HEK293 (cell line): Measurements from ENCODE around the gene IFIT2.

ENCODE experiments used
- CTCF ChIA-PET: fragments of 350-600 bp; formaldehyde crosslinking; extraction: SDS; loops from one replicate; lab custom pipeline; 2021; ENCODE audit warnings: antibody characterized with exemption; lab: Yijun Ruan, JAX
- POLR2A ChIA-PET: fragments of 300-600 bp; formaldehyde crosslinking; extraction: SDS; loops from one replicate; lab custom pipeline; 2020; ENCODE audit warnings: antibody characterized with exemption, inconsistent platforms; lab: Yijun Ruan, JAX
- H3K27ac ChIP-seq: fragments of 200-500 bp; sonication (Bioruptor generic); 2 replicates; pipeline ENCODE4 v1.5.1; 2014; ENCODE audit warnings: low read depth, low read length, control low read depth, inconsistent platforms; ENCODE audit errors: extremely low read depth
- H3K36me3 ChIP-seq, 2 experiments: fragments of 200-500 bp in 1 of 2; sonication (Bioruptor generic) in 1 of 2; 1 replicate in 1 of 2; 2 replicates in 1 of 2; pipeline ENCODE4 v1.5.1; 2014 to 2017; ENCODE audit warnings: inconsistent platforms in 2 of 2, low read length in 2 of 2; ENCODE audit not compliant: control insufficient read depth in 2 of 2, insufficient read depth in 1 of 2
- H3K4me1 ChIP-seq: fragments of 200-500 bp; sonication (Bioruptor generic); 2 replicates; pipeline ENCODE4 v1.5.1; 2014; ENCODE audit warnings: mild to moderate bottlenecking, low read length, inconsistent platforms; ENCODE audit not compliant: control insufficient read depth, insufficient read depth
- H3K4me3 ChIP-seq: 2 replicates; pipeline ENCODE4 v1.5.1; 2011; ENCODE audit warnings: low read depth, mild to moderate bottlenecking, control low read depth, low read length, moderate library complexity
- H3K9me3 ChIP-seq: fragments of 200-500 bp; sonication (Bioruptor generic); 2 replicates; pipeline ENCODE4 v1.5.1; 2014; ENCODE audit warnings: low read depth, low read length, inconsistent platforms; ENCODE audit not compliant: control insufficient read depth, insufficient read depth
- GLIS1 ChIP-seq: fragments of 450-650 bp; formaldehyde crosslinking; IDR thresholded peaks from 2 replicates; pipeline ENCODE4 v1.5.1; 2016; ENCODE audit warnings: missing biosample characterization, missing genetic modification characterization
- HIC1 ChIP-seq: fragments of 450-650 bp; formaldehyde crosslinking; IDR thresholded peaks from 2 replicates; pipeline ENCODE4 v1.5.1; 2016; ENCODE audit warnings: missing biosample characterization, missing genetic modification characterization
- HOXC10 ChIP-seq: sonication (generic); formaldehyde crosslinking; IDR thresholded peaks from 2 replicates; pipeline ENCODE4 v1.8.1; 2023; ENCODE audit warnings: mild to moderate bottlenecking, missing genetic modification reagents
- KLF7 ChIP-seq: fragments of 450-650 bp; formaldehyde crosslinking; IDR thresholded peaks from 2 replicates; pipeline ENCODE4 v1.5.1; 2016; ENCODE audit warnings: missing biosample characterization, missing genetic modification characterization, borderline replicate concordance
- PRDM1 ChIP-seq: fragments of 450-650 bp; formaldehyde crosslinking; IDR thresholded peaks from 2 replicates; pipeline ENCODE4; 2016; ENCODE audit warnings: missing biosample characterization, missing genetic modification characterization
- SP7 ChIP-seq: fragments of 450-650 bp; formaldehyde crosslinking; IDR thresholded peaks from 2 replicates; pipeline ENCODE4 v1.5.1; 2016; ENCODE audit warnings: missing biosample characterization, missing genetic modification characterization
- TSHZ1 ChIP-seq: fragments of 450-650 bp; formaldehyde crosslinking; IDR thresholded peaks from 2 replicates; pipeline ENCODE4 v1.5.1; 2016; ENCODE audit warnings: missing biosample characterization, missing genetic modification characterization, borderline replicate concordance
- ZNF292 ChIP-seq: fragments of 450-650 bp; formaldehyde crosslinking; IDR thresholded peaks from 2 replicates; pipeline ENCODE4 v1.5.1; 2016; ENCODE audit warnings: low read depth, missing biosample characterization, missing genetic modification characterization, borderline replicate concordance
- ZNF335 ChIP-seq: fragments of 450-650 bp; formaldehyde crosslinking; conservative IDR thresholded peaks from 2 replicates; pipeline ENCODE4 v1.5.1; 2016; ENCODE audit warnings: missing biosample characterization, missing genetic modification characterization
- ZNF366 ChIP-seq: fragments of 450-650 bp; formaldehyde crosslinking; conservative IDR thresholded peaks from 2 replicates; pipeline ENCODE4 v1.5.1; 2016; ENCODE audit warnings: missing biosample characterization, missing genetic modification characterization
- ZNF394 ChIP-seq: fragments of 450-650 bp; formaldehyde crosslinking; IDR thresholded peaks from 2 replicates; pipeline ENCODE4 v1.5.1; 2016; ENCODE audit warnings: missing biosample characterization, missing genetic modification characterization, mild to moderate bottlenecking, moderate library complexity, borderline replicate concordance
- ZNF600 ChIP-seq: fragments of 450-650 bp; formaldehyde crosslinking; IDR thresholded peaks from 2 replicates; pipeline ENCODE4 v1.5.1; 2016; ENCODE audit warnings: missing biosample characterization, missing genetic modification characterization
- ZNF629 ChIP-seq: fragments of 450-650 bp; formaldehyde crosslinking; IDR thresholded peaks from 2 replicates; pipeline ENCODE4 v1.5.1; 2017; ENCODE audit warnings: missing biosample characterization, missing genetic modification characterization
- TF ChIP-seq, protein P1 (sequence below): fragments of 450-650 bp; formaldehyde crosslinking; IDR thresholded peaks from 2 replicates; pipeline ENCODE4 v1.5.1; 2016; ENCODE audit warnings: missing biosample characterization, missing genetic modification characterization
- TF ChIP-seq, protein P2 (sequence below): fragments of 450-650 bp; formaldehyde crosslinking; IDR thresholded peaks from 2 replicates; pipeline ENCODE4 v1.5.1; 2016; ENCODE audit warnings: missing biosample characterization, missing genetic modification characterization
- TF ChIP-seq, protein P3 (sequence below): fragments of 450-650 bp; formaldehyde crosslinking; IDR thresholded peaks from 2 replicates; pipeline ENCODE4 v1.5.1; 2016; ENCODE audit warnings: missing biosample characterization, missing genetic modification characterization
- TF ChIP-seq, protein P4 (sequence below): fragments of 450-650 bp; formaldehyde crosslinking; IDR thresholded peaks from 2 replicates; pipeline ENCODE4 v1.5.1; 2016; ENCODE audit warnings: missing biosample characterization, missing genetic modification characterization

IFIT2 gene

DNA sequence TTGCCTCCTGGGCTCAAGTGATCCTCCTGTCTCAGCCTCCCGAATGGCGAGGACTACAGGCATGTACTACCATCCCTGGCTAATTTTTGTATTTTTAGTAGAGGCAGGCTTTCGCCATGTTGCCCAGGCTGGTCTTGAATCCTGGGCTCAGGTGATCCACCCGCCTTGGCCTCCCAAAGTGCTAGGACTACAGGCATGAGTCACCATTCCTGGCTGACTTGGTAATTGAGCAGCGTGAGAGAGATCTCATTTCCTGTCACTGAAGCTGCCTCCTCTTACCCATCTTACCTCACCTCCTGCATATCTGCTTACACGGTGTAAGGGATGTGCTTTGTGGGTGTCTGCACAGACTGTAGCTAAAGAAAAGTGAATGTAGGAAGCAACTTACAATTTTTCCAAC is 35.6 kb downstream of the IFIT2 start:
- H3K27ac ChIP-seq = no peak overlapping the region
- H3K9me3 ChIP-seq = no peaks in the 10 kb centered on the region
- no peaks in the 10 kb centered on the region for H3K36me3 ChIP-seq
- ChIA-PET POLR2A (no interaction called here), CTCF (interaction anchor here (0.5 kb wide), 1 partner anchor 55 kb away, joined by 5 read pairs; the partner anchor contains the start of gene IFIT1)
- no peak overlapping the region for H3K4me3 ChIP-seq
- TF ChIP-seq, protein P1, sequence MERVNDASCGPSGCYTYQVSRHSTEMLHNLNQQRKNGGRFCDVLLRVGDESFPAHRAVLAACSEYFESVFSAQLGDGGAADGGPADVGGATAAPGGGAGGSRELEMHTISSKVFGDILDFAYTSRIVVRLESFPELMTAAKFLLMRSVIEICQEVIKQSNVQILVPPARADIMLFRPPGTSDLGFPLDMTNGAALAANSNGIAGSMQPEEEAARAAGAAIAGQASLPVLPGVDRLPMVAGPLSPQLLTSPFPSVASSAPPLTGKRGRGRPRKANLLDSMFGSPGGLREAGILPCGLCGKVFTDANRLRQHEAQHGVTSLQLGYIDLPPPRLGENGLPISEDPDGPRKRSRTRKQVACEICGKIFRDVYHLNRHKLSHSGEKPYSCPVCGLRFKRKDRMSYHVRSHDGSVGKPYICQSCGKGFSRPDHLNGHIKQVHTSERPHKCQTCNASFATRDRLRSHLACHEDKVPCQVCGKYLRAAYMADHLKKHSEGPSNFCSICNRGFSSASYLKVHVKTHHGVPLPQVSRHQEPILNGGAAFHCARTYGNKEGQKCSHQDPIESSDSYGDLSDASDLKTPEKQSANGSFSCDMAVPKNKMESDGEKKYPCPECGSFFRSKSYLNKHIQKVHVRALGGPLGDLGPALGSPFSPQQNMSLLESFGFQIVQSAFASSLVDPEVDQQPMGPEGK (tag by site-specific recombination) = peak; percentile 28; the same call in 1 of the 2 replicates
- peak; percentile 56 for TF ChIP-seq GLIS1 (tag by site-specific recombination)
- peak; percentile 50; the same call in 1 of the 2 replicates for TF ChIP-seq HIC1
- peak; percentile 55 for TF ChIP-seq SP7 (tag by site-specific recombination)
- TF ChIP-seq KLF7 (tag by site-specific recombination) = no peak
- TF ChIP-seq, protein P2, sequence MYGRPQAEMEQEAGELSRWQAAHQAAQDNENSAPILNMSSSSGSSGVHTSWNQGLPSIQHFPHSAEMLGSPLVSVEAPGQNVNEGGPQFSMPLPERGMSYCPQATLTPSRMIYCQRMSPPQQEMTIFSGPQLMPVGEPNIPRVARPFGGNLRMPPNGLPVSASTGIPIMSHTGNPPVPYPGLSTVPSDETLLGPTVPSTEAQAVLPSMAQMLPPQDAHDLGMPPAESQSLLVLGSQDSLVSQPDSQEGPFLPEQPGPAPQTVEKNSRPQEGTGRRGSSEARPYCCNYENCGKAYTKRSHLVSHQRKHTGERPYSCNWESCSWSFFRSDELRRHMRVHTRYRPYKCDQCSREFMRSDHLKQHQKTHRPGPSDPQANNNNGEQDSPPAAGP (tag by site-specific recombination) = peak; percentile 73; the same call in 1 of the 2 replicates
- TF ChIP-seq, protein P3, sequence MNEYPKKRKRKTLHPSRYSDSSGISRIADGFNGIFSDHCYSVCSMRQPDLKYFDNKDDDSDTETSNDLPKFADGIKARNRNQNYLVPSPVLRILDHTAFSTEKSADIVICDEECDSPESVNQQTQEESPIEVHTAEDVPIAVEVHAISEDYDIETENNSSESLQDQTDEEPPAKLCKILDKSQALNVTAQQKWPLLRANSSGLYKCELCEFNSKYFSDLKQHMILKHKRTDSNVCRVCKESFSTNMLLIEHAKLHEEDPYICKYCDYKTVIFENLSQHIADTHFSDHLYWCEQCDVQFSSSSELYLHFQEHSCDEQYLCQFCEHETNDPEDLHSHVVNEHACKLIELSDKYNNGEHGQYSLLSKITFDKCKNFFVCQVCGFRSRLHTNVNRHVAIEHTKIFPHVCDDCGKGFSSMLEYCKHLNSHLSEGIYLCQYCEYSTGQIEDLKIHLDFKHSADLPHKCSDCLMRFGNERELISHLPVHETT (tag by site-specific recombination) = peak; percentile 70; the same call in 1 of the 2 replicates
- no peak for TF ChIP-seq HOXC10 (CRISPR knock-in tag)
- no peak for TF ChIP-seq ZNF292 (tag by site-specific recombination)
- TF ChIP-seq TSHZ1 (tag by site-specific recombination) = no peak
- peak; percentile 52 for TF ChIP-seq ZNF394
- TF ChIP-seq ZNF366 = peak; percentile 39; the same call in 1 of the 2 replicates
- 0 out of 2 replicates have a peak, but pooled peaks have one; percentile 20 for TF ChIP-seq ZNF335
- peak; percentile 63; the same call in 1 of the 2 replicates for TF ChIP-seq PRDM1
- TF ChIP-seq ZNF629 = peak; percentile 65; the same call in 1 of the 2 replicates
- TF ChIP-seq ZNF600 = 0 out of 2 replicates have a peak, but pooled peaks have one; percentile 16
- TF ChIP-seq, protein P4, sequence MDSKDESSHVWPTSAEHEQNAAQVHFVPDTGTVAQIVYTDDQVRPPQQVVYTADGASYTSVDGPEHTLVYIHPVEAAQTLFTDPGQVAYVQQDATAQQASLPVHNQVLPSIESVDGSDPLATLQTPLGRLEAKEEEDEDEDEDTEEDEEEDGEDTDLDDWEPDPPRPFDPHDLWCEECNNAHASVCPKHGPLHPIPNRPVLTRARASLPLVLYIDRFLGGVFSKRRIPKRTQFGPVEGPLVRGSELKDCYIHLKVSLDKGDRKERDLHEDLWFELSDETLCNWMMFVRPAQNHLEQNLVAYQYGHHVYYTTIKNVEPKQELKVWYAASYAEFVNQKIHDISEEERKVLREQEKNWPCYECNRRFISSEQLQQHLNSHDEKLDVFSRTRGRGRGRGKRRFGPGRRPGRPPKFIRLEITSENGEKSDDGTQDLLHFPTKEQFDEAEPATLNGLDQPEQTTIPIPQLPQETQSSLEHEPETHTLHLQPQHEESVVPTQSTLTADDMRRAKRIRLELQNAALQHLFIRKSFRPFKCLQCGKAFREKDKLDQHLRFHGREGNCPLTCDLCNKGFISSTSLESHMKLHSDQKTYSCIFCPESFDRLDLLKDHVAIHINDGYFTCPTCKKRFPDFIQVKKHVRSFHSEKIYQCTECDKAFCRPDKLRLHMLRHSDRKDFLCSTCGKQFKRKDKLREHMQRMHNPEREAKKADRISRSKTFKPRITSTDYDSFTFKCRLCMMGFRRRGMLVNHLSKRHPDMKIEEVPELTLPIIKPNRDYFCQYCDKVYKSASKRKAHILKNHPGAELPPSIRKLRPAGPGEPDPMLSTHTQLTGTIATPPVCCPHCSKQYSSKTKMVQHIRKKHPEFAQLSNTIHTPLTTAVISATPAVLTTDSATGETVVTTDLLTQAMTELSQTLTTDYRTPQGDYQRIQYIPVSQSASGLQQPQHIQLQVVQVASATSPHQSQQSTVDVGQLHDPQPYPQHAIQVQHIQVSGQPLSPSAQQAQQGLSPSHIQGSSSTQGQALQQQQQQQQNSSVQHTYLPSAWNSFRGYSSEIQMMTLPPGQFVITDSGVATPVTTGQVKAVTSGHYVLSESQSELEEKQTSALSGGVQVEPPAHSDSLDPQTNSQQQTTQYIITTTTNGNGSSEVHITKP (tag by site-specific recombination) = peak; percentile 12; the same call in 1 of the 2 replicates
- H3K4me1 ChIP-seq = 0 out of 2 replicates have a peak, but pooled peaks cover 3% of the 10 kb centered on the region
